Osteocyte (in vitro differentiated cells): ENCODE measurements around the gene NEK7. TPM values are rescaled to one million over a fixed set of nuclear protein-coding genes. Genes with fewer than 3 reads are reported as not detected.

Experiments
- DNase-seq: peaks from one replicate; pipeline ENCODE4 v3.0.0; 2021; ENCODE audit warnings: mixed read lengths; ENCODE audit not compliant: unreplicated experiment; ENCODE audit errors: extremely low spot score
- H3K27ac Mint-ChIP-seq: one replicate; pipeline ENCODE4 v1.8.0; 2021; ENCODE audit warnings: mild to moderate bottlenecking, mixed read lengths; ENCODE audit not compliant: unreplicated experiment
- H3K27me3 Mint-ChIP-seq: one replicate; pipeline ENCODE4 v1.8.0; 2021; ENCODE audit warnings: mixed read lengths; ENCODE audit not compliant: unreplicated experiment
- H3K36me3 Mint-ChIP-seq: one replicate; pipeline ENCODE4 v1.8.0; 2021; ENCODE audit warnings: mixed read lengths; ENCODE audit not compliant: unreplicated experiment
- H3K4me1 Mint-ChIP-seq: one replicate; pipeline ENCODE4 v1.8.0; 2021; ENCODE audit warnings: mixed read lengths; ENCODE audit not compliant: unreplicated experiment
- H3K4me3 Mint-ChIP-seq: one replicate; pipeline ENCODE4 v1.8.0; 2021; ENCODE audit warnings: mild to moderate bottlenecking, moderate library complexity, mixed read lengths; ENCODE audit not compliant: unreplicated experiment
- H3K9me3 Mint-ChIP-seq: one replicate; pipeline ENCODE4 v1.8.0; 2021; ENCODE audit warnings: mixed read lengths; ENCODE audit not compliant: unreplicated experiment
- CTCF ChIP-seq: fragments of 200-600 bp; sonication (generic); IDR thresholded peaks from 2 replicates; pipeline ENCODE4 v1.5.0; 2021; ENCODE audit warnings: antibody characterized with exemption, mild to moderate bottlenecking, moderate library complexity
- total RNA-seq: library from RNA; stranded (reverse); gene quantifications from 2 replicates; pipeline ENCODE4 v1.2.1, GENCODE V29; 2021

NEK7 gene
- total RNA-seq, 1 donor from 2014 or later = 61.6 TPM

- Mint-ChIP-seq H3K4me3 (no peak overlapping the region), H3K27me3 (no peaks in the 10 kb centered on the region), H3K36me3 (no peaks in the 10 kb centered on the region), H3K9me3 (no peaks in the 10 kb centered on the region), H3K27ac (no peak overlapping the region), H3K4me1 (peaks cover 18% of the 10 kb centered on the region)
- no peak for TF ChIP-seq CTCF
- no peak for DNase-seq
Observed at GRCh38 chr1:198119906-198120305, 36.9 kb upstream of the NEK7 start.

- Mint-ChIP-seq H3K4me3 (no peak overlapping the region), H3K36me3 (no peaks in the 10 kb centered on the region), H3K9me3 (no peaks in the 10 kb centered on the region), H3K4me1 (peaks cover 30% of the 10 kb centered on the region), H3K27me3 (no peaks in the 10 kb centered on the region), H3K27ac (no peak overlapping the region)
- no peak for DNase-seq
- no peak for TF ChIP-seq CTCF
Observed at GRCh38 chr1:198121056-198121826, 35.6 kb upstream of the NEK7 start.

GRCh38 chr1:198122693-198123092 is 34.1 kb upstream of the NEK7 start:
- no peaks in the 10 kb centered on the region for H3K27me3 Mint-ChIP-seq
- DNase-seq = no peak
- peak overlapping the region; percentile 95 for H3K27ac Mint-ChIP-seq
- H3K9me3 Mint-ChIP-seq = no peaks in the 10 kb centered on the region
- no peak for TF ChIP-seq CTCF
- H3K4me3 Mint-ChIP-seq = no peak overlapping the region
- no peaks in the 10 kb centered on the region for H3K36me3 Mint-ChIP-seq
- peaks cover 39% of the 10 kb centered on the region for H3K4me1 Mint-ChIP-seq

GRCh38 chr1:198123133-198123532 is 33.7 kb upstream of the NEK7 start:
- Mint-ChIP-seq H3K27ac (peak overlapping the region; percentile 95), H3K4me1 (peaks cover 44% of the 10 kb centered on the region), H3K4me3 (peak overlapping the region; percentile 57), H3K27me3 (no peaks in the 10 kb centered on the region), H3K9me3 (no peaks in the 10 kb centered on the region), H3K36me3 (no peaks in the 10 kb centered on the region)
- TF ChIP-seq CTCF = no peak
- no peak for DNase-seq

- TF ChIP-seq CTCF = no peak
- H3K4me3 Mint-ChIP-seq = no peak overlapping the region
- no peaks in the 10 kb centered on the region for H3K27me3 Mint-ChIP-seq
- H3K4me1 Mint-ChIP-seq = peaks cover 46% of the 10 kb centered on the region
- DNase-seq = no peak
- H3K27ac Mint-ChIP-seq = no peak overlapping the region
- H3K36me3 Mint-ChIP-seq = no peaks in the 10 kb centered on the region
- no peaks in the 10 kb centered on the region for H3K9me3 Mint-ChIP-seq
Observed at GRCh38 chr1:198124673-198125072, 32.1 kb upstream of the NEK7 start.
